Measurements from ENCODE around the gene ARGLU1.

- TF ChIP-seq CTCF (IDR thresholded peaks at IDR 0.05) (no peak), ZFX (IDR thresholded peaks at IDR 0.05; ENCODE audit: borderline replicate concordance) (no peak)
These were observed 2.7 kb downstream of the ARGLU1 start for GRCh38 chr13:106565127-106565775.

All from 22Rv1 (cell line).